Measurements from ENCODE around the gene KRTAP9-2. TPM values are rescaled to one million over a fixed set of nuclear protein-coding genes. Genes with fewer than 3 reads are reported as not detected.

KRTAP9-2 gene
- total RNA-seq, 1 donor from 2014 or later, result not detected

DNA sequence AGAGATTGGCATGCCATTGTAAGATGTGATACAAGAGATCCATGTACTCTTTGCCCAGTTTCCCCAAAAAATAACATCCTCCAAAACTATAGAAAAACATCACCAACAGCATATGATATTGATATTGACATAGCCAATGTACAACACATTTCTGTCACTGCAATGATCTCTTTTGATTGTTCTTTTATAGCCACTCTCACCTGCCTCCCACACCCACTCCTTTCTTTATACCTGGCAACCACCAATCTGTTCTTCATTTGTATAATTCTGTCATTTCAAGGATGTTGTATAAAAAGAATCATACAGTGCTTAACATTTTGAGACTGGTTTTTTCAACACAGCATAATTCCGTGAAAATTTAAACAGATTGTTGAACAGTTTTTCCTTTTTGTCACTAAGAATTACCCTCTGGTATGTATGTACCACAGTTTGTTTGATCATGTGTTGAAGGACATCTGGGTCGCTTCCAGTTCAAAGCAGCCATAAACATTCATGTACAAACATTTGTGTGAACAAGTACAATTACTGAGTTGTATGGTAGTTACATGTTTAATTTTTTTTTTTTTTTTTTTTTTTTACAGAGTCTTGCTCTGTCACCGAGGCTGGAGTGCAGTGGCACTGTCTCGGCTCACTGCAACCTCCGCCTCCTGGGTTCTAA lies 26.9 kb upstream of the KRTAP9-2 start:
- intact Hi-C loops (cut with DNase I), result no loop called here
- Histone ChIP-seq H3K27me3 (ENCODE audit: low read depth) (no peaks in the 10 kb centered on the region), H3K9me3 (no peaks in the 10 kb centered on the region), H3K4me1 (no peaks in the 10 kb centered on the region), H3K36me3 (no peaks in the 10 kb centered on the region), H3K27ac (no peak overlapping the region), H3K4me3 (no peak overlapping the region)
- TF ChIP-seq, protein P1, sequence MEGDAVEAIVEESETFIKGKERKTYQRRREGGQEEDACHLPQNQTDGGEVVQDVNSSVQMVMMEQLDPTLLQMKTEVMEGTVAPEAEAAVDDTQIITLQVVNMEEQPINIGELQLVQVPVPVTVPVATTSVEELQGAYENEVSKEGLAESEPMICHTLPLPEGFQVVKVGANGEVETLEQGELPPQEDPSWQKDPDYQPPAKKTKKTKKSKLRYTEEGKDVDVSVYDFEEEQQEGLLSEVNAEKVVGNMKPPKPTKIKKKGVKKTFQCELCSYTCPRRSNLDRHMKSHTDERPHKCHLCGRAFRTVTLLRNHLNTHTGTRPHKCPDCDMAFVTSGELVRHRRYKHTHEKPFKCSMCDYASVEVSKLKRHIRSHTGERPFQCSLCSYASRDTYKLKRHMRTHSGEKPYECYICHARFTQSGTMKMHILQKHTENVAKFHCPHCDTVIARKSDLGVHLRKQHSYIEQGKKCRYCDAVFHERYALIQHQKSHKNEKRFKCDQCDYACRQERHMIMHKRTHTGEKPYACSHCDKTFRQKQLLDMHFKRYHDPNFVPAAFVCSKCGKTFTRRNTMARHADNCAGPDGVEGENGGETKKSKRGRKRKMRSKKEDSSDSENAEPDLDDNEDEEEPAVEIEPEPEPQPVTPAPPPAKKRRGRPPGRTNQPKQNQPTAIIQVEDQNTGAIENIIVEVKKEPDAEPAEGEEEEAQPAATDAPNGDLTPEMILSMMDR (IDR thresholded peaks at IDR 0.05), result no peak
- no peak for ATAC-seq
- no peak for DNase-seq

DNA sequence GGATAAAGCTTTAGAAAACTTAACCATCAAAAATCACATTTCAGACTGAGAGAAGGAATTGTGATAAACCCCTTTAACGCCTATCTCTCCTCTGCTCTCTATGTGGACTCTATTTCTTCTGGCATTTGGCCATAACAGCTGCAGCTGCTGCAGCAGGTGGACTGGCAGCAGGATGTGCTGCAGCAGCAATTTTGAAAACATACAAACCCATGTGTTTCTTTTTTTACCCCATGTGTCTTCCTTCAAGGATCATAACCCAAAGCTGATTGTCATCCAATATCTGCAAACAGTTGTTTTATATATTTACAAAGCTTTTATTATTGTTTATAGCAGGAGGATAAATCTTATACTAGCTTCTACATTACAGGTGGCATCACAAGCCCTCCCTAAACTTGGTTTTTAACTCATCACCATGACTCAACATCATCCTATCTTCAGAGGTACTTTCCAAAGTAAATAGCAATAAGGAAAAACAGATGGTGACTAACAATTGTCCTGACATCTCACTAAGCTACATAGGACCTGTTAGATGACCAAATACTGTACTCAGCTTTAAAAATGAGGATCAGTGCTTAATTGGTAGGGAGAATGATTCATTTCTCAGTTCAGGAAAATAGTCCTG lies 14.5 kb upstream of the KRTAP9-2 start:
- H3K27ac ChIP-seq, result no peak overlapping the region
- no peak for ATAC-seq

DNA sequence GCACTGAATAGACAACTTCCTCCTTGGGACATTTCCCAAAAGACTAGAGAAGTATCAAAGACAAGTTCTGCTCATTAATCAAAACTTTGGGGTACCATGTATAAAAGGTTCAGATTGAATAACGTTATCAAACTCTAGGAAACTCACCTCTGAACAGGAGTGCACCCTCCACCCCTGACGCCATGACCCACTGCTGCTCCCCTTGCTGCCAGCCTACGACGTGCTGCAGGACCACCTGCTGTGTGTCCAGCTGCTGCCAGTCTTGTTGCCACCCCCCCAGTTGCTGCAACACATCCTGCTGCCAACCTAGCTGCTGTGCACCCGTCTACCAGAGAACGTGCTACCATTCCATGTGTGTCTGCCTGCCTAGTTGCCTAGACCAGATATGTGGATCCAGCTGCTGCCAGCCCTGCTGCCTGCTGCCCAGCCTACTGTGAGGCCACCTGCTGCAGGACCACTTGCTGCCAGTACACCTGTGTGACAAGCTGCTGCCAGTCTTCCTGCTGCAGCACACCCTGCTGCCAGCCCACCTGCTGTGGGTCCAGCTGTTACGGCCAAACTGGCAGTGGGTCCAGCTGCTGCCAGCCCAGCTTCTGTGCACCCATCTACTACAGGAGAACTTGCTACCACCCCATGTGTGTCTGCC lies 13.8 kb upstream of the KRTAP9-2 start:
- no peak overlapping the region for H3K27ac ChIP-seq
- TF ChIP-seq, protein P1 (IDR thresholded peaks at IDR 0.05), result no peak
- H3K4me1 ChIP-seq, result no peaks in the 10 kb centered on the region
- peaks cover 6% of the 10 kb centered on the region for H3K27me3 ChIP-seq (ENCODE audit: low read depth)
- H3K9me3 ChIP-seq, result no peaks in the 10 kb centered on the region
- ATAC-seq, result no peak
- H3K36me3 ChIP-seq, result no peaks in the 10 kb centered on the region
- H3K4me3 ChIP-seq, result no peak overlapping the region
- DNase-seq, result no peak
- intact Hi-C loops (cut with DNase I), result no loop called here

More for the DNA sequence above, 14.5 kb upstream of the KRTAP9-2 start:
- intact Hi-C loops (cut with DNase I), result no loop called here
- Histone ChIP-seq H3K4me3 (no peak overlapping the region), H3K36me3 (no peaks in the 10 kb centered on the region), H3K4me1 (no peaks in the 10 kb centered on the region), H3K9me3 (no peaks in the 10 kb centered on the region), H3K27me3 (ENCODE audit: low read depth) (peaks cover 6% of the 10 kb centered on the region)
- TF ChIP-seq, protein P1 (IDR thresholded peaks at IDR 0.05), result no peak
- no peak for DNase-seq

DNA sequence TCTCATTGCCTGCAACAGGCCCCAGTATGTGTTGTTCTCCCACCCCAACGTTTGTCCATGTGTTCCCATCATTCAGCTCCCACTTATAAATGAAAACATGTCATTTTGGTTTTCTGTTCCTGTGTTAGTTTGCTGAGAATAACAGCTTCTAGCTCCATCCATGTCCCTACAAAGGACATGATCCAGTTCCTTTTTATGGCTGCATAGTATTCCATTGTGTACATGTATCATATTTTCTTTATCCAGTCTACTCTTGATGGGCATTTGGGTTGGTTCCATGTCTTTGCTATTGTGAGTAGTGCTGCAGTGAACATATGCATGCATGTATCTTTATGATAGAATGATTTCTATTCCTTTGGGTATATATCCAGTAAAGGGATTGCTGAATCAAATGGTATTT lies 10.8 kb upstream of the KRTAP9-2 start:
- TF ChIP-seq, protein P1 (IDR thresholded peaks at IDR 0.05), result no peak
- Histone ChIP-seq H3K9me3 (no peaks in the 10 kb centered on the region), H3K36me3 (no peaks in the 10 kb centered on the region), H3K27me3 (ENCODE audit: low read depth) (peaks cover 6% of the 10 kb centered on the region), H3K27ac (no peak overlapping the region), H3K4me3 (no peak overlapping the region), H3K4me1 (no peaks in the 10 kb centered on the region)
- intact Hi-C loops (cut with DNase I), result no loop called here
- DNase-seq, result no peak
- no peak for ATAC-seq

DNA sequence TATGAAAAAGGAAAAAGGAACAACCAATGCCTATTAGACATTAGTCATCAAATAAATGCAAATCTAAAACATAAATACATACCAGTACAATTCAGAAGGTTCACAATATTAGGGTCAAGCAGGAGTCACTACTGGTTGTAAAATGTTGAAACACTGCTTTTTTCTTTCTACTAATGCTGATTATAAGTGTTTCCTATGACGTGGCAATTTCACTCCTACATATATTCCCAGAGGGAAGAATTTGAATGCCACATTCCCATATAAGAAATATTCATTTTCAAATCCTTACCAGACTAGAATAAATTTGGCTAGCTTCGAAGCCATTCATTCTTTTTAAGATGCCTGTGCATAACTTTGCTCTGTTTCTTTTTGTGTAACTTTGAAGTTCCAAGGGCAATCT lies 2.6 kb upstream of the KRTAP9-2 start:
- Histone ChIP-seq H3K4me1 (no peaks in the 10 kb centered on the region), H3K36me3 (no peaks in the 10 kb centered on the region), H3K9me3 (no peaks in the 10 kb centered on the region), H3K27ac (no peak overlapping the region), H3K27me3 (ENCODE audit: low read depth) (peaks cover 7% of the 10 kb centered on the region), H3K4me3 (no peak overlapping the region)
- TF ChIP-seq, protein P1 (IDR thresholded peaks at IDR 0.05), result no peak
- no peak for DNase-seq
- intact Hi-C loops (cut with DNase I), result no loop called here
- ATAC-seq, result no peak
